Panc1 (cell line): ENCODE results near the gene ATXN7L1. TPM values are rescaled to one million over a fixed set of nuclear protein-coding genes. Genes with fewer than 3 reads are reported as not detected.

Experiments
- ATAC-seq: fragments of 200-7000 bp; cut with Tn5 transposase; 2 replicates; pipeline ENCODE4 v1.9.1; 2020; ENCODE audit warnings: mild to moderate bottlenecking, moderate library complexity
- BruUV-seq: library from RNA; stranded (reverse); fragments of 400-500 nt; replicated peaks from 2 replicates; lab custom pipeline; 2021; lab: Mats Ljungman, UMichigan
- CTCF ChIA-PET: fragments of 300-600 bp; sonication (Branson Sonifier 250); formaldehyde crosslinking; loops from one replicate; lab custom pipeline; 2022; ENCODE audit warnings: antibody characterized with exemption; lab: Charles Lee
- POLR2A ChIA-PET: fragments of 300-600 bp; sonication (Branson Sonifier 250); formaldehyde crosslinking; loops from one replicate; lab custom pipeline; 2022; ENCODE audit warnings: antibody characterized with exemption; lab: Charles Lee
- DNase-seq: peaks from one replicate; pipeline ENCODE4 v3.0.0-alpha.2; 2010; ENCODE audit warnings: low read depth, low spot score
- H3K27ac ChIP-seq: 2 replicates; pipeline ENCODE4 v1.5.1; 2011; ENCODE audit warnings: mild to moderate bottlenecking, low read length, inconsistent platforms
- H3K27me3 ChIP-seq: fragments of 200-500 bp; sonication (Bioruptor generic); 2 replicates; pipeline ENCODE4 v1.6.0; 2014; ENCODE audit warnings: low read length, inconsistent platforms; ENCODE audit not compliant: control insufficient read depth, insufficient read depth
- H3K36me3 ChIP-seq: fragments of 200-500 bp; sonication (Bioruptor generic); 2 replicates; pipeline ENCODE4 v1.5.1; 2014; ENCODE audit warnings: inconsistent platforms, mild to moderate bottlenecking, low read length, moderate library complexity; ENCODE audit not compliant: control insufficient read depth, insufficient read depth
- H3K4me1 ChIP-seq: 2 replicates; pipeline ENCODE4 v1.5.1; 2011; ENCODE audit warnings: inconsistent platforms, mild to moderate bottlenecking, low read length, moderate library complexity; ENCODE audit not compliant: control insufficient read depth, insufficient read depth
- H3K4me3 ChIP-seq, 2 experiments: 2 replicates each; pipeline ENCODE4 v1.5.1; 2011 to 2012; ENCODE audit warnings: low read depth in 2 of 2, low read length in 2 of 2, mild to moderate bottlenecking in 2 of 2, inconsistent platforms in 1 of 2, moderate library complexity in 1 of 2
- H3K9me3 ChIP-seq: fragments of 200-500 bp; sonication (Bioruptor generic); 2 replicates; pipeline ENCODE4 v1.5.1; 2014; ENCODE audit warnings: low read depth, mild to moderate bottlenecking, inconsistent platforms, low read length, moderate library complexity; ENCODE audit not compliant: control insufficient read depth, insufficient read depth
- CTCF ChIP-seq: fragments of 450-650 bp; IDR thresholded peaks from 2 replicates; pipeline ENCODE4 v1.5.1; 2017; ENCODE audit warnings: mild to moderate bottlenecking
- POLR2AphosphoS5 ChIP-seq: IDR thresholded peaks from 2 replicates; pipeline ENCODE4 v1.6.1; 2012; ENCODE audit warnings: mild to moderate bottlenecking, low read depth, low read length, moderate library complexity
- REST ChIP-seq, 2 experiments: IDR thresholded peaks; 2 replicates each; pipeline ENCODE4 v1.6.1; 2011 to 2012; ENCODE audit warnings: low read depth in 2 of 2, control low read depth in 1 of 2, low read length in 1 of 2, mild to moderate bottlenecking in 1 of 2, moderate library complexity in 1 of 2; ENCODE audit not compliant: insufficient read depth in 1 of 2
- SIN3A ChIP-seq: IDR thresholded peaks from 2 replicates; pipeline ENCODE4 v1.6.1; 2012; ENCODE audit warnings: low read depth, mild to moderate bottlenecking, low read length, moderate library complexity, borderline replicate concordance; ENCODE audit not compliant: insufficient read depth
- TCF7L2 ChIP-seq: IDR thresholded peaks from 2 replicates; pipeline ENCODE4 v1.6.1; 2011; ENCODE audit warnings: mild to moderate bottlenecking, low read depth, low read length, inconsistent platforms
- in situ Hi-C: cut with HindIII; loops from 2 replicates; pipeline ENCODE4 v1.10.0; 2016; ENCODE audit warnings: low sequenced_read_pairs, low pct_unique_long_range_greater_than_20kb
- intact Hi-C: fragments of 100-400 bp; cut with micrococcal nuclease; formaldehyde crosslinking; loops from one replicate; pipeline ENCODE4 v1.10.0; 2022; ENCODE audit not compliant: unreplicated experiment
- total RNA-seq: library from RNA; stranded (reverse); gene quantifications from one replicate; pipeline ENCODE4 v1.2.1, GENCODE V29; 2021; ENCODE audit not compliant: unreplicated experiment

Gene ATXN7L1
- total RNA-seq, 1 experiment from 2014 or later = 10.8 TPM

- TF ChIP-seq CTCF = no peak
- TF ChIP-seq SIN3A = no peak
- TF ChIP-seq TCF7L2 = no peak
- no peak for TF ChIP-seq REST (IDR thresholded peaks at IDR 0.05; ENCODE audit: insufficient read depth in 1 of 2, low read depth in 2 of 2, low read length in 1 of 2)
- no peak for TF ChIP-seq POLR2AphosphoS5
- intact Hi-C loops (no loop called here), in situ Hi-C loops (no loop called here)
- ATAC-seq (no peak), DNase-seq (no peak)
- H3K27me3 ChIP-seq = no peaks in the 10 kb centered on the region
- CTCF ChIA-PET = no interaction called here
- H3K9me3 ChIP-seq = no peaks in the 10 kb centered on the region
- H3K4me3 ChIP-seq = no peak overlapping the region
- no TSS peak for BruUV-seq
- no peaks in the 10 kb centered on the region for H3K36me3 ChIP-seq
- H3K4me1 ChIP-seq = peaks cover 9% of the 10 kb centered on the region
- POLR2A ChIA-PET = interaction anchor here (0.6 kb wide), 1 partner anchor 30 kb away, joined by 3 read pairs; no protein-coding TSS in a partner anchor
- H3K27ac ChIP-seq = no peak overlapping the region
Measured at GRCh38 chr7:105837765-105838626, 38.4 kb downstream of the ATXN7L1 start.

GRCh38 chr7:105835441-105835840 lies 41.0 kb downstream of the ATXN7L1 start:
- Histone ChIP-seq H3K9me3 (no peaks in the 10 kb centered on the region), H3K27ac (no peak overlapping the region), H3K4me1 (peaks cover 35% of the 10 kb centered on the region), H3K4me3 (no peak overlapping the region), H3K36me3 (no peaks in the 10 kb centered on the region), H3K27me3 (no peaks in the 10 kb centered on the region)
- ATAC-seq (no peak), DNase-seq (no peak)
- intact Hi-C loops = no loop called here
- TF ChIP-seq CTCF = no peak
- TF ChIP-seq REST (IDR thresholded peaks at IDR 0.05; ENCODE audit: insufficient read depth in 1 of 2, low read depth in 2 of 2, low read length in 1 of 2) = no peak
- TF ChIP-seq SIN3A = no peak
- TF ChIP-seq TCF7L2 = no peak
- TF ChIP-seq POLR2AphosphoS5 = no peak
- CTCF ChIA-PET = no interaction called here
- no TSS peak for BruUV-seq
- in situ Hi-C loops = no loop called here
- POLR2A ChIA-PET = no interaction called here
